Measurements from ENCODE around the gene BRMS1.

The BRMS1 gene

DNA sequence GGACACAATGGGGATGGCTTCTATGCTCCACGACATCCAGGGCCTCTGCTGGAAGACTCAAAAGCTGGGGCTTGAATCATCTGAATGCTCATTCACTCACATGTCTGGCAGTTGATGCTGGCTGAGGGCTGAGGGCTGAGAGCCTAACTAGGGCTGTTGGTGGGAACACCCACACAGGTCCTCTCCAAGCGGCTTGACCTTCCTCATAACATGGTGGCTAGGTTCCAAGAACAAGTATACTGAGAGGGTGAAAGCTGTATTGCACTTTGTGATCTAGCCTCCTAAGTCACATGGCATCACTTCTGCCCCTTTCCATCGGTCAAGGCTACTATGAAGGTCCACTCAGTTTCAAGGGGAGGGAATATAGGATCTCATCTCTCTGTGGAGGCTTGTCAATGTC lies 45.7 kb downstream of the BRMS1 start:
- H3K36me3 Mint-ChIP-seq (ENCODE audit: low read depth), result no peaks in the 10 kb centered on the region
- H3K9me3 Mint-ChIP-seq, result no peaks in the 10 kb centered on the region
- peaks cover 23% of the 10 kb centered on the region for H3K27me3 Mint-ChIP-seq
- H3K27ac Mint-ChIP-seq, result no peak overlapping the region
- H3K4me3 Mint-ChIP-seq, result no peak overlapping the region
- intact Hi-C loops (cut with micrococcal nuclease), result no loop called here
- H3K4me1 Mint-ChIP-seq (ENCODE audit: low read depth), result peaks cover 5% of the 10 kb centered on the region

DNA sequence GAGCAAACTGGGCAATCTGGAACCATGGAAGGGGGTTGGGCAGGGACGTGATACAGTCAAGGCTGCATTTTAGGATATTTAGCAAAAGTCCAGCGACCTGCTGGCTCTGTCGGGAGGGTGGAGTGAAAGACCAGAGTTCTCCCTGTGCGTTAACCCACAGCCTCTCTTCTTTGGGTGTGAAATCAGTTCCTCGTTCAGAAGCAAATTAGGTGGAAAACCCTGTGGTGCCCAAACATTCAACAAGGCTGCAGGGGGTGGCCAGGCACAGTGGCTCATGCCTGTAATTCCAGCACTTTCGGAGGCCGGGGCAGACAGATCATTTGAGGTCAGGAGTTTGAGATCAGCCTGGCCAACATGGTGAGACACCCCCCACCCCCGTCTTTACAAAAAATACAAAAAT lies 47.3 kb downstream of the BRMS1 start:
- Mint-ChIP-seq H3K36me3 (ENCODE audit: low read depth) (no peaks in the 10 kb centered on the region), H3K4me1 (ENCODE audit: low read depth) (peaks cover 9% of the 10 kb centered on the region), H3K4me3 (no peak overlapping the region), H3K27ac (no peak overlapping the region), H3K9me3 (no peaks in the 10 kb centered on the region), H3K27me3 (peaks cover 39% of the 10 kb centered on the region)
- intact Hi-C loops (cut with micrococcal nuclease), result no loop called here

DNA sequence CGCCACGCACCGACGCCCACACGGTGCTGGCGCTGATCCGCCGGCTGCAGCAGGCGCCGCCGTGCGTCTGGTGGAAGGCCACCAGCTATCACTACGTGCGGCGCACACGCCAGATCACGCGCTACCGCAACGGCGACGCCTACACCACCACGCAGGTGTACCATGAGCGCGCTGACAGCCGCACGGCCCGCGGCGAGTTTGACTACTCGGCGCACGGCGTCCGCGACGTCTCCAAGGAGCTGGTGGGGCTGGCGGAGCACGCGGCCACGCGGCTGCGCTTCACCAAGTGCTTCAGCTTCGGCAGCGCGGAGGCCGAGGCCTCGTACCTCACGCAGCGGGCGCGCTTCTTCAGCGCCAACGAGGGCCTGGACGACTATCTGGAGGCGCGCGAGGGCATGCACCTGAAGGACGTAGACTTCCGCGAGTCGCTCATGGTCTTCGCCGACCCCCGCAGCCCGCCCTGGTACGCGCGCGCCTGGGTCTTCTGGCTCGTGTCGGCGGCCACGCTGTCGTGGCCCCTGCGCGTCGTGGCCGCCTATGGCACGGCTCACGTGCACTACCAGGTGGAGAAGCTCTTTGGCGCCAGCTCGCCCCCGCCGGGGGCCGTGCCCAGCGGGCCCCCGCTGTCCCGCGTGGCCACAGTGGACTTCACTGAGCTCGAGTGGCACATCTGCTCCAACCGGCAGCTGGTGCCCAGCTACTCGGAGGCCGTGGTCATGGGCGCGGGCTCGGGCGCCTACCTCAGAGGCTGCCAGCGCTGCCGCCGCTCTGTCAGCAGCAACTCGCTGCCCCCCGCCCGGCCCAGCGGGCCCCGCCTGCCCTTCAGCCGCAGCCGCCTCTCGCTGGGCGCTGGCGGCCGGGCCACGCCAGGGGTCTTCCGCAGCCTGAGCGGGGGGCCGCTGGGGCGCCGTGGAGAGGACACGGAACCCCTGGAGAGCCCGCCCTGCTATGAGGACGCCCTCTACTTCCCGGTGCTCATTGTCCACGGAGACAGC lies 50.0 kb downstream of the BRMS1 start:
- H3K9me3 Mint-ChIP-seq, result no peaks in the 10 kb centered on the region
- no peak overlapping the region for H3K27ac Mint-ChIP-seq
- H3K27me3 Mint-ChIP-seq, result peaks cover 55% of the 10 kb centered on the region
- H3K36me3 Mint-ChIP-seq (ENCODE audit: low read depth), result no peaks in the 10 kb centered on the region
- intact Hi-C loops (cut with micrococcal nuclease), result no loop called here
- no peak overlapping the region for H3K4me3 Mint-ChIP-seq
- peaks cover 17% of the 10 kb centered on the region for H3K4me1 Mint-ChIP-seq (ENCODE audit: low read depth)

DNA sequence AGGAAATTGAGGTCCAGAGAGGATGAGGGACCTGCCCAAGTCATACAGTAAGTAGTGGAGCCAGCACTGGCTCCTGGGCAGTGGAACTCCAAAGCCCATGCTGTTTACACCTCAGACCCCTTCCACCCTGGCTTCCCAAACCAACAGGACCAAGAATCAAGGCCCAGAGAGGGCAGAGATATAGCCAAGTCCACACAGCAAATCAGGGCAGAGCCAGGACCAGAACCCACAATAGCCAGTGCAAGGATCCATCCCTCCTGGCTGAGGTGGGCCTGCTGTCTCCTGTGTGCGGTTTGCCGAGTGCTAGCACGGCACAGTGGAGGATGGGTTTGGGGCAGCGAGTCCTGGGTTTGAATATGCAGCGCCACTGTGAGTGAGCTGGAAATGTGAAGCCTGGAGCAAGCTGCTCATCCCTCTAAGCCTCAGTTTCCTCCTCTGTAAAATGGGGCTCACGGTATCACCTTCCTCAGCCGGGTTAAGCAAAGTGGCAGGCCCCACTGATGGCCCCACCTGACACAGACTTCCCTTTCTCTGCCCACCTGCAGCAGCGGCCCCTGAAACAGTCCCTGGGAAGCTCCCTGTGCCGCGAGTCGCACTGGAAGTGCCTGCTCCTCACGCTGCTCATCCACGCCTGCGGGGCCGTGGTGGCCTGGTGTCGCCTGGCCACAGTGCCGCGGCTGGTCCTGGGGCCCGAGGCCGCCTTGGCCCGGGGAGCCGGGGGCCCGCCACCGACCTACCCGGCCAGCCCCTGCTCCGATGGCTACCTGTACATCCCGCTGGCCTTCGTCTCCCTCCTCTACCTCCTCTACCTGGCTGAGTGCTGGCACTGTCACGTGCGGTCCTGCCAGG lies 50.9 kb downstream of the BRMS1 start:
- H3K27ac Mint-ChIP-seq, result no peak overlapping the region
- intact Hi-C loops (cut with micrococcal nuclease), result no loop called here

DNA sequence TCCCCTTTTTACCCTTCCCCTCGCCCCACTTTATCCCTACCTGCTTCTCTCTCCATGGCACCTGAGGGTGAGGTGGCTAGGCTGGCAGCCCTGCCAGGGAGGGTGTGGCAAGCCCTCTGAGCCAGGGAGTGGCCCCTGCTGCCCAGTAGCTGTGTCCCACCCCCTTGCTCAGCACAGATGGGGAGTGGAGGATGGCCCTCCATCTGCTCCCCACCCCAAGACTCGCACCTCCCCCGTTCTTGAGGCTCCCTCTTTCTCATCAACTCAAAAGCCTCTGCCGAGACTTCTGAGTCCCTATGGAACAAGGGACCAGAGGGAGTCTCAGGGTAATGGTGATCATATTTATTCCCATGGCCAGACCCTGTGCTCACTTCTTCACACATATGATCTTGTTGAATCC lies 51.6 kb downstream of the BRMS1 start:
- H3K9me3 Mint-ChIP-seq, result no peaks in the 10 kb centered on the region
- intact Hi-C loops (cut with micrococcal nuclease), result no loop called here
- no peak overlapping the region for H3K4me3 Mint-ChIP-seq
- peaks cover 11% of the 10 kb centered on the region for H3K36me3 Mint-ChIP-seq (ENCODE audit: low read depth)
- peaks cover 22% of the 10 kb centered on the region for H3K4me1 Mint-ChIP-seq (ENCODE audit: low read depth)
- no peak overlapping the region for H3K27ac Mint-ChIP-seq
- peaks cover 58% of the 10 kb centered on the region for H3K27me3 Mint-ChIP-seq

More for the DNA sequence above, 50.9 kb downstream of the BRMS1 start:
- H3K36me3 Mint-ChIP-seq (ENCODE audit: low read depth), result peaks cover 5% of the 10 kb centered on the region
- H3K9me3 Mint-ChIP-seq, result no peaks in the 10 kb centered on the region
- peaks cover 21% of the 10 kb centered on the region for H3K4me1 Mint-ChIP-seq (ENCODE audit: low read depth)
- no peak overlapping the region for H3K4me3 Mint-ChIP-seq
- H3K27me3 Mint-ChIP-seq, result peaks cover 58% of the 10 kb centered on the region

DNA sequence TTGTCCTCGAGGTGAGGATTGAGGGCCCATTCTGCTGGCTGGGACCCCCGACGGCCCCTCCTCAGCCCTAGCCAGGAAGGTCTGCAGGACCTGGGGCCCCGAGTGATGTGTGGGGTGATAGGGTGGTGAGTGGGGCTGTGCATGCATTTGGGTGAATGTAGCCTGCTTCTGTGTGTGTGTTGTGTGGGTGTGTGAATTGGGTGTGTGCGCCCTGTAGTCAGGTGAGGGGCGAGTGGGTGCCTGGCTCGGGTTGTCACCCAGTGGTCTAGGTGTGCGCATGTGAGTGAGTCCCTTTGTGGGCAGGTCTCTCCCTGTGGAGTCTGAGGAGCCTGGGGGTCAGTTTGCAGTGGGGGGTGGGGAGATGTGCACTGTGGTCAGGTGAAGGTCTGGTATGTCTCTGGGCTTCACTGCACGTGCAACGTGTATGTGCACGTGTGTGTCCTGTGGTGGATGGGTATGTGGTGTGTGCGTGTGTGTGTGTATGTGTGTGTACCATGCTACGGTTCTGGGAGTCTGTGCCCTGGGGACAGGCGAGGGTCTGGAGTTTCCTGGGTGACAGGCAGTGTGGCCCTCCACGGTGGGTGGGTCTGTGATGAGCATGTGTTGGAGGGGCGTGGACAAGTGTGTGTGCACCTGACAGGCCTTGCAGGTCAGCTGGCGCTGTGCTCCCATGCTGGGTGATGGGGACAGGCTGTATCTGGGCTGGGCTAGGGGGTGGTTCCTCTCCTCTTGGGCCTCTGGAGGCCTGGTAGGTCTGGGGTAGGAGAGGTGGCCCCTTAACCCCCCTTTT lies 52.2 kb downstream of the BRMS1 start:
- intact Hi-C loops (cut with micrococcal nuclease), result no loop called here
- H3K4me1 Mint-ChIP-seq (ENCODE audit: low read depth), result peaks cover 28% of the 10 kb centered on the region
- peaks cover 56% of the 10 kb centered on the region for H3K27me3 Mint-ChIP-seq
- H3K36me3 Mint-ChIP-seq (ENCODE audit: low read depth), result peaks cover 11% of the 10 kb centered on the region
- no peak overlapping the region for H3K4me3 Mint-ChIP-seq
- H3K9me3 Mint-ChIP-seq, result no peaks in the 10 kb centered on the region
- H3K27ac Mint-ChIP-seq, result no peak overlapping the region

DNA sequence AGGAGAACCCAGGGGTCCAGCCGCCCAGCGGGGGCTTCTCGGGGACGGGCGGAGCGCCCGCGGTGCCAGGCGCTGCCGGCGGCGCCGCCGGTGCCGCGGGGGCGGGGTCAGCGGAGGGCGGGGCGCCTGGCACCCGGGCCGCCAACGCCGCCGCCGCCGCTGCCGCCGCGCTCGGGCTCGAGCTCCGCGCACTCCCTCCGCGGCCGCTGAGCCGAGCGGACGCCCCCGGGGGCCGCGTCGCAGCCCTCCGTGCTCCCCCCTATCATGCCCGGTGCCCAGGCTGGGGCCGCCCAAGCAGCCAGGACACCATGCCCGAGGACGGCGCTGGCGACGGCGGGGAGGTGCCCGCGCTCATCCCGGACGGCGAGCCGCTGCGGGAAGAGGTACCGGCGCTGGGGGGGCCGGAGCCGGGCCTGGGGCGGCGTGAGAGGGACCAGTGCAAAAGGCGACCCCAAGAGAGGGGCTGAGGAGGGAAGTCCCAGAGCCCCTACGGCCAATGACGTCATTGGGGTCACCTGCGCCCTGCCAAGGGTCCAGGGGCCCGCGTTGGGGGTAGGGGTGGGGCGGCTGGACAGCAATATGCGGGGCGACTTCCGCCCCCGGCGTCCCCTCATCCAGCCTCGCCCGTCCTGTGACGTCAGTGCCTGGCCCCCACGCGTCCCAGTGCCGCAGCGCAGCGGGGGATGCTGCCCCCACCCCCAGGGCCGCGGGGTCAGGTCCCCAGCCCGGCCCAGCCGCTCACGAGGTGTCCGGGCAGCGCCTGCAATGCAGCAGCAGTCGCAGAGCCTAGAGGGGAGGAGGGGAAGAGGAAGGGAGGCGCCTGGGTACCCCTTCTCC lies 53.0 kb downstream of the BRMS1 start, which contains the start of gene TMEM151A:
Gene TMEM151A (plus strand): TSS at position 189 of the 837 bp plus-strand sequence. CDS start 120 bp downstream, at position 309.
- Mint-ChIP-seq H3K27ac (no peak within 1 kb of the TSS), H3K36me3 (ENCODE audit: low read depth) (peaks cover 11% of the 10 kb centered on the region), H3K27me3 (peaks cover 51% of the 10 kb centered on the region), H3K4me3 (peak within 1 kb of the TSS; percentile 24), H3K9me3 (no peaks in the 10 kb centered on the region), H3K4me1 (ENCODE audit: low read depth) (peaks cover 36% of the 10 kb centered on the region)
- intact Hi-C loops (cut with micrococcal nuclease), result no loop called here

DNA sequence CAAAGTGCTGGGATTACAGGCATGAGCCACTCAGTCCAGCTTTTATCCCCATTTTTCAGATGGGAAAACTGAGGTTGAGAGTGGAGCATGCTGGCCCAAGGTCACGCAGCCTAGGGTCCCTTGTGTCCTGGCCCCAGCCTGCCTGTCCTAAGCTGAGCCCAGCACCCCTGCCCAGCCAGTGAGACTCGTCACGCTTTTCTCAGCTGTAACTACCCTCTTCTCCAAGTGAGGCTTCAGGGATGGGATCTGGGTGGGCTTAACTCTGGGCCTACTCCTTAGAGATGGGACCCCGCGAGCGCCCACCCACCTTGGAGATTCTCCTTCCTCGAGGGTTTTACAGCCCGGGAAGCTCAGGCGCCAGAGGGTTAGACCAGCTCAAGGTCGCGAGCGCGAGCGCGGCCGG lies 53.6 kb downstream of the BRMS1 start:
- Mint-ChIP-seq H3K4me3 (no peak overlapping the region), H3K36me3 (ENCODE audit: low read depth) (peaks cover 16% of the 10 kb centered on the region), H3K9me3 (no peaks in the 10 kb centered on the region), H3K27me3 (peaks cover 46% of the 10 kb centered on the region), H3K27ac (no peak overlapping the region), H3K4me1 (ENCODE audit: low read depth) (peaks cover 42% of the 10 kb centered on the region)
- intact Hi-C loops (cut with micrococcal nuclease), result no loop called here

DNA sequence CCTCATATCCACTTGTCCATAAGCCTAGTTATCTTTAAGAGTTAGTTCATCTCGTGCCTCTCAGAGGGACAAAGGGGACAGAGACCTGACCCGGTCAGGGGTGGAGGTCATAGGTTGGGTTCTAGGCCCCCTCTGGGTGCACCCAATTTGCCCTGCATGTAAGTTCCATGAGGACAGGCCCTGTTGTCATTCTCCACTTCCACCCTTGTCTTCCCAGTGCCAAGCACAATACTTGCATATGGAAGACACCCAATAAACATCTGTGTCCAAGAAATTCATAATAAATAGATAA lies 54.6 kb downstream of the BRMS1 start:
- intact Hi-C loops (cut with micrococcal nuclease), result no loop called here
- Mint-ChIP-seq H3K4me3 (no peak overlapping the region), H3K27me3 (peaks cover 43% of the 10 kb centered on the region), H3K27ac (no peak overlapping the region), H3K9me3 (no peaks in the 10 kb centered on the region), H3K4me1 (ENCODE audit: low read depth) (peaks cover 44% of the 10 kb centered on the region), H3K36me3 (ENCODE audit: low read depth) (peaks cover 24% of the 10 kb centered on the region)

DNA sequence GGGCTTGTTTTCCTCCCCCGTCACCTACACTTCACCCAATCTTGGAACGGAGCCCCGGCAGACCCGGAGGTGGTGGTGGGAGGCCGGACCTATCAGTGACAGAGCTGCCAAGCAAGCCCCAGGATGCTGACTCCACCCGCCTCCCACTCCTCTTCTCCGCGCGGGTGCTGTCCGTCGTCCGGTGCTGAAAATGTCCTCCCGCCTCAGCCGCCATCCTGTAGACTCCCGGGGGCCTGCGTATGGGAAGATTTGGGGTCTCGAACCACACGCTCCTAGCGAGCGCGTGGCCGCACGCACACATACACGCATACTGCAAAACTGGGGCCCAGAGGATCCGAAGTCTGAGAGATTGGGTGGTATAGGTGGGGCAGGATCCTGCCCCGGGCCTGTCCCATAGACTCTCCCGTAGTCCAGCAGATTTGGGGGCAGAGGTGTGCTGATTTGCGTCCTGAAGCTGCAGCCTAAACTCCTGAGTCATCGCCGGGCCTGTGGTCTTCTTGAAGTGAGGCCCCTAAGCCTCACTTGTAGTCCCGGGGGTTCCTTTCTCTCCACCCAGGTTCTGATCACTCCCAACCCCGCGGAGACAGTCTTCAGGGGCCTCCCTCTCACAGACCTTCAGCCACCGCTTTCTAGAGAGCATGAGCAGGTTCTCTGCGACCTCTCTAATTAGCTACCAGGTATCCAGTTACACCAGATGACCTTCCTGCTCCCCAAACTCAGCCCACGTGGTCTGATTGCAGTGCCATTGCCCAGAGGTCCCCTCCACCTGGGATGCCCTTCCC lies 55.2 kb downstream of the BRMS1 start:
- Mint-ChIP-seq H3K27me3 (peaks cover 43% of the 10 kb centered on the region), H3K36me3 (ENCODE audit: low read depth) (peaks cover 30% of the 10 kb centered on the region), H3K4me1 (ENCODE audit: low read depth) (peaks cover 44% of the 10 kb centered on the region), H3K4me3 (peak overlapping the region; percentile 85), H3K9me3 (no peaks in the 10 kb centered on the region), H3K27ac (peak overlapping the region; percentile 80)
- intact Hi-C loops (cut with micrococcal nuclease), result no loop called here

DNA sequence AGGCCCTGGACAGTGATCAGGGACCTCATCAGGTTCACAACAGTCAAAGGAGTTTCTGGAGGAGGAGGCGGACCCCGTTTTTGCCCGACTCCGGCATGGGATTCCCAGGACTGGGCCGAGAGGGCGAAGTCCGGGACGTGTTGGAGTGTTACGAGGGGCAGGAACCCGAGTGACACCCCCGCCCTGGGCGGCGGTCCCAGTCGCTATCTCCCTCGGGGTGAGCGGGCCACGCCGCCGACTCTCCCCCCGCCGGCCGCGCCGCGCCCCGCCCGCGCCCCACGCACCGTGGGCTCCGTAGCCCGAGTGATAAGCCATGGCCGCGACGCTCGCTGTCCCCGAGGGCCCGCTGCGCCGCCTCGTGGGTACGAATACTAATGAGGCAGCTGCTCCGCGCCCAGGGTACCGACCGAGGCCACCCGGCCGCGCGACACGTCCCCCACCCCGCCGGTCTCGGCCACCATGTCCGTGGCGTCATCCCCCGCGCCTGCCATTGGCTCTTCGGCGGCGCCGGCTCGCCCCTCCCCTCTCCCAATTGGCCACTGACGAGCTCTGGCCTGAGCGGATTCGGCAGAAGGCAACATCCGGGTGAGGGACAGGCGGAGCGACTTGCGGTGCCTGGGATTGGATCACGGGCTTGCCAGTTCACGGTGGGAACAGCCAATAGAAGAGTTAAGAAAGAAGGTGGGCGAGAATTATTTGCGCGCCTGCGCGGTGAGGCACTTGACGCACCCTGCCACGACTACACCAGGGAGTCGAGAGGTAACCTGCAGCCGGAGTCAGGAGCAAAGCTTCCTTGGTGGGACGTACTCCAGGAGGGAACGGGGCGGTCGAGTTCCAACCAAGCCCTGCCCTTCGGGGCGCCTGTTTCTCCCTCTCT lies 56.0 kb downstream of the BRMS1 start, which contains the start of gene YIF1A:
Gene YIF1A (minus strand): TSS at position 473 of the 877 bp plus-strand sequence. CDS start 158 bp downstream, at position 315.
- H3K4me3 Mint-ChIP-seq, result peak within 1 kb of the TSS; percentile 85
- H3K27me3 Mint-ChIP-seq, result peaks cover 36% of the 10 kb centered on the region
- intact Hi-C loops (cut with micrococcal nuclease), result no loop called here
- peaks cover 38% of the 10 kb centered on the region for H3K36me3 Mint-ChIP-seq (ENCODE audit: low read depth)
- H3K9me3 Mint-ChIP-seq, result no peaks in the 10 kb centered on the region
- H3K27ac Mint-ChIP-seq, result peak within 1 kb of the TSS; percentile 80
- H3K4me1 Mint-ChIP-seq (ENCODE audit: low read depth), result peaks cover 44% of the 10 kb centered on the region

Measured in dendritic cell treated with granulocyte-macrophage colony-stimulating factor and Interleukin-4, amounts not matched to agents 40 ng/mL and 50 ng/mL, for 4 days (primary cell).